ENCODE data around the gene TM2D1.

DNA sequence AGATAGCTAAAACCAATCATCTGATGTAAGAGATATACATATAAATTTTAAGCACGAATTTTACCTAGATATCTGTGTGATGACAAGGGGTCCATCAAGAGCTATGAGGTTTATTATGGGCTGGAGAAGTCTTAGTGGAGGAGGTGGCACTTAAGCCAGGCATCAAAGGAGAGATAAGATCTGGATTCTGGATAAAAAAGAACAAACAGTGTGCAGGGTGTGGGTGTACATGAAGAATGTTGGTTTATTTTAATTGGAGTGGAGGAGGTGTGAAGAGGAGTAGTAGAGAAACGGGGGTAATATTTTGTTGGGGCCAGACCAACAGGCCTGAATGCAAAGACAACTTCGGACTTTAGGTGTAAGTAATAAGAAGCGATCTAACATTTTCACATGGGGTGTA, 80.6 kb downstream of the TM2D1 start:
- no peak for TF ChIP-seq SP1 (IDR thresholded peaks at IDR 0.05)
- TF ChIP-seq ELF4 (IDR thresholded peaks at IDR 0.05) = no peak

All from HEK293T (cell line).